Neural progenitor cell (in vitro differentiated cells): ENCODE data around the gene FKBP10.

Experiments used
- EZH2 ChIP-seq: fragments of 200-600 bp; sonication (generic); IDR thresholded peaks from 2 replicates; pipeline ENCODE4 v1.6.1; 2017; ENCODE audit warnings: antibody characterized with exemption, mild to moderate bottlenecking, moderate library complexity
- EZH2phosphoT487 ChIP-seq: fragments of 200-600 bp; sonication (generic); IDR thresholded peaks from 2 replicates; pipeline ENCODE4 v1.6.1; 2017; ENCODE audit warnings: antibody characterized with exemption
- TF ChIP-seq, protein P1 (sequence below): fragments of 200-600 bp; sonication (generic); IDR thresholded peaks from 2 replicates; pipeline ENCODE4 v1.5.1; 2017; ENCODE audit warnings: antibody characterized with exemption, mild to moderate bottlenecking

DNA sequence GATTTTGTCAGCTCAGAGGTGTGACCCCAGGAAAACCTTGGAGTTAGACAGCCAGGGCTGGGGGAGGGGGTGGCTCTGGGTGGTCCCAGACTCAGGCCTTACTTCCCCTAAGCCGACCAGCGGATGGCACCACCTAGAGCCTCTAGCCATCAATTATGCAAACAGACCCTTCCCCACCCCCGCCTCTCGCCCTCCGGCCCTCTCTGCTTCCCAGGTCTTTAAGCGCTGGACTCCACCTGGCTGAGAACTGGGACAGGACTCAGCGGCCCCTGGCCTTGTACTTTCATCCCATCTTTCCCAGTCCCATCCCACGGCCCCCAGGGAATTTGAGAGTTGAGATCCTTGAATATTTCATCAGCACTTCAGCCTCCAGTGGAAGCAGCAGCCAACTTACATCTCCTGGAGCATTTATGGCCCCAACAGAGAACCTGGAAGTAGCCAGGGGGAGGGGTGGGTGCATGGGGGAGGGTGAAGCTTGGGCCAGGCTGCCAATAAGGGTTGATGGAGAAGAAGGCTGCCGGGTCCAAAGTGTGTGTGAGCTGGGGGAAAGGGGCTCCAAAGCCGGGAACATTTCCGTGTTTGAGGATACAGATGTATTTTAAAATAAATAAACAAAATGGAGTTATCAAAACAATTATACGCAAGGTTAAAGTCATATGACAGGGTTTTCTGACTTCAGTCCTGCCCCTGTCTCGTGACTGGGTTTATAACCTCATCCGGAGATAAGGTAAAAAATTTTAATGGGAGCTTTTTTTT, 18.8 kb upstream of the FKBP10 start:
- TF ChIP-seq, protein P1, sequence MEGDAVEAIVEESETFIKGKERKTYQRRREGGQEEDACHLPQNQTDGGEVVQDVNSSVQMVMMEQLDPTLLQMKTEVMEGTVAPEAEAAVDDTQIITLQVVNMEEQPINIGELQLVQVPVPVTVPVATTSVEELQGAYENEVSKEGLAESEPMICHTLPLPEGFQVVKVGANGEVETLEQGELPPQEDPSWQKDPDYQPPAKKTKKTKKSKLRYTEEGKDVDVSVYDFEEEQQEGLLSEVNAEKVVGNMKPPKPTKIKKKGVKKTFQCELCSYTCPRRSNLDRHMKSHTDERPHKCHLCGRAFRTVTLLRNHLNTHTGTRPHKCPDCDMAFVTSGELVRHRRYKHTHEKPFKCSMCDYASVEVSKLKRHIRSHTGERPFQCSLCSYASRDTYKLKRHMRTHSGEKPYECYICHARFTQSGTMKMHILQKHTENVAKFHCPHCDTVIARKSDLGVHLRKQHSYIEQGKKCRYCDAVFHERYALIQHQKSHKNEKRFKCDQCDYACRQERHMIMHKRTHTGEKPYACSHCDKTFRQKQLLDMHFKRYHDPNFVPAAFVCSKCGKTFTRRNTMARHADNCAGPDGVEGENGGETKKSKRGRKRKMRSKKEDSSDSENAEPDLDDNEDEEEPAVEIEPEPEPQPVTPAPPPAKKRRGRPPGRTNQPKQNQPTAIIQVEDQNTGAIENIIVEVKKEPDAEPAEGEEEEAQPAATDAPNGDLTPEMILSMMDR: peak; percentile 22
- TF ChIP-seq EZH2: no peak
- TF ChIP-seq EZH2phosphoT487: no peak
